Measurements from ENCODE around the gene LDB2. TPM values are rescaled to one million over a fixed set of nuclear protein-coding genes. Genes with fewer than 3 reads are reported as not detected.

LDB2 gene
- total RNA-seq, 3 donors from 2014 or later, result 4.7 to 19.9 (median 9.3) TPM

DNA sequence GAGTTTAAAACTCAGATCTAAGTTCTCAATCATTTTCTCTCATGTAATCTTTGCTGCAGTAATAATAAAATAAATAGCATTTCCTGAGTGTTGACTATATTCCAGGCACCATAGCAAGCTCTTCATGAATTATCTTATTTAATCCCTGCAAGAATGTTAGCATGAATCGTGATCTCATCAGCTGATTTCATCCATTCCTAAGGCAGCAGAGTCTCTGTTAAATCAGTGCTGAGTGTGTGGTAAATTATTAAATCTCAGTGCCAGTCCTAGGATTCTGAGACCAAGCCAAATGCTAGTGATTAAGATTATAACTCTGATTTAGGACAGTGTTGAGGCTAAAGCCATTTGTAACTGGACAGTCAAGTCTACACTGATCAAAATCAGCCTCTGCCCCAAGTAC, 431.9 kb downstream of the LDB2 start:
- intact Hi-C loops (cut with DNase I, micrococcal nuclease), result no loop called here
- DNase-seq, result no peak
- no peak for ATAC-seq
- Histone ChIP-seq H3K4me1 (ENCODE audit: low read depth) (no peaks in the 10 kb centered on the region), H3K9me3 (no peaks in the 10 kb centered on the region), H3K36me3 (ENCODE audit: low read depth) (no peaks in the 10 kb centered on the region), H3K4me3 (no peak overlapping the region)
- TF ChIP-seq, protein P1, sequence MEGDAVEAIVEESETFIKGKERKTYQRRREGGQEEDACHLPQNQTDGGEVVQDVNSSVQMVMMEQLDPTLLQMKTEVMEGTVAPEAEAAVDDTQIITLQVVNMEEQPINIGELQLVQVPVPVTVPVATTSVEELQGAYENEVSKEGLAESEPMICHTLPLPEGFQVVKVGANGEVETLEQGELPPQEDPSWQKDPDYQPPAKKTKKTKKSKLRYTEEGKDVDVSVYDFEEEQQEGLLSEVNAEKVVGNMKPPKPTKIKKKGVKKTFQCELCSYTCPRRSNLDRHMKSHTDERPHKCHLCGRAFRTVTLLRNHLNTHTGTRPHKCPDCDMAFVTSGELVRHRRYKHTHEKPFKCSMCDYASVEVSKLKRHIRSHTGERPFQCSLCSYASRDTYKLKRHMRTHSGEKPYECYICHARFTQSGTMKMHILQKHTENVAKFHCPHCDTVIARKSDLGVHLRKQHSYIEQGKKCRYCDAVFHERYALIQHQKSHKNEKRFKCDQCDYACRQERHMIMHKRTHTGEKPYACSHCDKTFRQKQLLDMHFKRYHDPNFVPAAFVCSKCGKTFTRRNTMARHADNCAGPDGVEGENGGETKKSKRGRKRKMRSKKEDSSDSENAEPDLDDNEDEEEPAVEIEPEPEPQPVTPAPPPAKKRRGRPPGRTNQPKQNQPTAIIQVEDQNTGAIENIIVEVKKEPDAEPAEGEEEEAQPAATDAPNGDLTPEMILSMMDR (IDR thresholded peaks at IDR 0.05), result no peak

GRCh38 chr4:16464651-16465050, 433.8 kb downstream of the LDB2 start:
- H3K36me3 ChIP-seq (ENCODE audit: low read depth), result no peaks in the 10 kb centered on the region
- DNase-seq (no peak), ATAC-seq (no peak)
- H3K4me1 ChIP-seq (ENCODE audit: low read depth), result no peaks in the 10 kb centered on the region
- H3K9me3 ChIP-seq, result no peaks in the 10 kb centered on the region
- TF ChIP-seq, protein P1 (IDR thresholded peaks at IDR 0.05), result no peak
- H3K4me3 ChIP-seq, result no peak overlapping the region
- intact Hi-C loops (cut with DNase I, micrococcal nuclease), result no loop called here

DNA sequence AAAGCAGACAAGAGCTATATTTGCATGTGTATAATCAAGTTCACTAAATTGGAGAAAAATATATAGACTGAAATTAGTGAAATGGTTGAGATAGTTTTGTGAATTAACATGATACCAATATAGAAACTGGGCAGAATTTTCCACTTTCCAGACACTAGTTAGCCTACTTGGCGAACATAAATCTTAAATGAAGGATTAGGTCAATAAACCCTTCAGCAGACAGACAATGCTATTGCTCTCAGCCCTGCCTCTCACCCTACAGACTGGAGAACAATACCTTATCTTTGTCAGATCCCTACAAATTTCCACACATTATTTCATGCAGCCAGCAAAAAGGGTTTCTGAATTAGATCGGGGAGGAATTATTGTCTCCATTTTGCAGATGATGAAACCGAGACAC, 435.8 kb downstream of the LDB2 start:
- ATAC-seq (no peak), DNase-seq (no peak)
- H3K9me3 ChIP-seq, result no peaks in the 10 kb centered on the region
- H3K4me3 ChIP-seq, result no peak overlapping the region
- intact Hi-C loops (cut with DNase I, micrococcal nuclease), result no loop called here
- TF ChIP-seq, protein P1 (IDR thresholded peaks at IDR 0.05), result no peak
- no peaks in the 10 kb centered on the region for H3K4me1 ChIP-seq (ENCODE audit: low read depth)
- no peaks in the 10 kb centered on the region for H3K36me3 ChIP-seq (ENCODE audit: low read depth)

DNA sequence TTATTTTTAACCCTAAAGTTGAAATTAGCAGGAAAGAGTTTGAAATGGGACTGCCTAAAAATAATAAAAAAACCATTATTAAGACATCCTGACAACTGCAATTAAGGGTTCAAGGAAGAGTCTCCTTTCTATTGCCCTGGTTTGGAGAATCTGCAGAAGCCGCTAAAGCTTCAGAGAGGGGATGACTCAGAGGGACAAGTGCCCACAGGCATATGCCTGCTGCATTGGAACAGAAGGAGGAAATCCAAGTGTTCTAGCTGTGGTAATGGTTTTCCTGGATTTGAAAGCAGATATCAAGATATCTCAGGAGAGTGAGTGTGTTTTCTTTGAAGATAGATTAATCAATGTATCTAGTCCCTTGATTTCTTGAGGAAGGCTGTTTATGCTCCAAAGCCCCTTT, 437.1 kb downstream of the LDB2 start:
- Histone ChIP-seq H3K4me1 (ENCODE audit: low read depth) (no peaks in the 10 kb centered on the region), H3K9me3 (no peaks in the 10 kb centered on the region), H3K4me3 (no peak overlapping the region), H3K36me3 (ENCODE audit: low read depth) (no peaks in the 10 kb centered on the region)
- DNase-seq (no peak), ATAC-seq (no peak)
- TF ChIP-seq, protein P1 (IDR thresholded peaks at IDR 0.05), result no peak
- intact Hi-C loops (cut with DNase I, micrococcal nuclease), result no loop called here

GRCh38 chr4:16457944-16458343, 440.5 kb downstream of the LDB2 start:
- Histone ChIP-seq H3K9me3 (no peaks in the 10 kb centered on the region), H3K4me3 (no peak overlapping the region), H3K4me1 (ENCODE audit: low read depth) (no peaks in the 10 kb centered on the region), H3K36me3 (ENCODE audit: low read depth) (no peaks in the 10 kb centered on the region)
- intact Hi-C loops (cut with DNase I, micrococcal nuclease), result no loop called here
- ATAC-seq (no peak), DNase-seq (no peak)
- TF ChIP-seq, protein P1 (IDR thresholded peaks at IDR 0.05), result no peak

Measured in mucosa of descending colon (tissue), 3 donors.